Testis (tissue), 3 donors: ENCODE measurements around the gene ZFYVE28. TPM values are rescaled to one million over a fixed set of nuclear protein-coding genes. Genes with fewer than 3 reads are reported as not detected.
A peak's percentile ranks its signal among the peaks of the same experiment; 100 is the strongest.

Experiments
- DNase-seq: peaks from one replicate; pipeline ENCODE4 v3.0.0-alpha.2; 2019
- H3K27ac ChIP-seq, 2 donors: fragments of 200-600 bp; sonication (generic); one replicate each; pipeline ENCODE4 v1.5.1; 2019
- H3K27me3 ChIP-seq: fragments of 200-600 bp; sonication (generic); one replicate; pipeline ENCODE4 v1.5.1; 2019
- H3K36me3 ChIP-seq: fragments of 200-600 bp; sonication (generic); one replicate; pipeline ENCODE4 v1.5.1; 2017; ENCODE audit warnings: low read depth; ENCODE audit errors: missing control alignments
- H3K4me1 ChIP-seq: fragments of 200-600 bp; sonication (generic); one replicate; pipeline ENCODE4 v1.5.1; 2019
- H3K4me3 ChIP-seq, 2 donors: fragments of 200-600 bp; sonication (generic); one replicate each; pipeline ENCODE4 v1.5.1; 2017 to 2019
- H3K9me3 ChIP-seq: fragments of 200-600 bp; sonication (generic); one replicate; pipeline ENCODE4 v1.5.1; 2017
- POLR2A ChIP-seq: fragments of 450-650 bp; IDR thresholded peaks from one replicate; pipeline ENCODE4 v1.6.1; 2017; ENCODE audit warnings: antibody characterized with exemption, mild to moderate bottlenecking, moderate library complexity
- WGBS, 2 donors: methylation state at CpG; one replicate each; pipeline ENCODE4 v1.1.5; 2018; 5-methylcytosine and 5-hydroxymethylcytosine counted together
- intact Hi-C: fragments of 100-400 bp; cut with DNase I; formaldehyde crosslinking; loops from one replicate; pipeline ENCODE4 v1.15.1; 2023; ENCODE audit warnings: low total_unique reads
- polyA plus RNA-seq: library from polyadenylated mRNA; stranded (reverse); fragments of 350-450 nt; fragmentation: Illumina TruSeq; extraction: RNeasy Lipid Tissue Mini Kit (QIAGEN cat#74804); gene quantifications from one replicate; pipeline ENCODE4 v1.2.3, GENCODE V29; 2014; ENCODE audit warnings: low read depth, low replicate concordance; ENCODE audit not compliant: insufficient read depth
- total RNA-seq, 2 donors: library from RNA; depleted of rRNA; stranded (reverse); fragments of >200 nt; gene quantifications; one replicate each; pipeline ENCODE4 v1.2.3, GENCODE V29; 2016
- TF ChIP-seq, protein P1 (sequence below), 3 experiments: fragments of 450-650 bp in 2 of 3; fragments of 200-600 bp in 1 of 3; sonication (generic) in 1 of 3; IDR thresholded peaks; one replicate each; pipeline ENCODE4 v1.5.1; 2016 to 2019; ENCODE audit warnings: antibody characterized with exemption in 3 of 3, mild to moderate bottlenecking in 2 of 3, moderate library complexity in 1 of 3

The ZFYVE28 gene
- total and polyA plus RNA-seq, 3 donors from 2014 or later, result 14.7 to 55.3 (median 40.5) TPM

DNA sequence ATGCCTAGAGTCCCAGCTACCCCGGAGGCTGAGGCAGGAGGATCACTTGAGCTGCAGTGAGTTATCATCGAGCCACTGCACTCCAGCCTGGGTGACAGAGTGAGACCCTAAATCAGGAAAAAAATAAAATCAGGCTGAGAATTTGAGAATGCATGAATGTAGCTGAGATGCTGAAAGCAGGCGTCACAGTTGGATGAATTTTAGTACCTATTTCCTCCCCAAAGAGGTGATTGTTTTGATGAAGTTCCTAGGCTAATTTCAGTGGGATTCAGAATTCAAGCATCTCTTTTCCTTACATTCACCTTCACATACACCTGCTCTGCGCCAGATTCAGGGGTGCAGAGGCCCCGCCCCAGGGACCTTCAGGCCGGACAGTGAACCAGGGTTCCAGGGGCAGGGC lies 3.5 kb upstream of the ZFYVE28 start:
- Histone ChIP-seq H3K27me3 (no peaks in the 10 kb centered on the region), H3K36me3 (no peaks in the 10 kb centered on the region), H3K4me1 (peaks cover 4% of the 10 kb centered on the region), H3K4me3 (no peak overlapping the region), H3K27ac (no peak overlapping the region), H3K9me3 (no peaks in the 10 kb centered on the region)
- intact Hi-C loops, result no loop called here
- 89 to 91% methylated on average over 6 of the region's 6 CpGs for whole genome bisulfite sequencing, 2 donors
- TF ChIP-seq, protein P1, sequence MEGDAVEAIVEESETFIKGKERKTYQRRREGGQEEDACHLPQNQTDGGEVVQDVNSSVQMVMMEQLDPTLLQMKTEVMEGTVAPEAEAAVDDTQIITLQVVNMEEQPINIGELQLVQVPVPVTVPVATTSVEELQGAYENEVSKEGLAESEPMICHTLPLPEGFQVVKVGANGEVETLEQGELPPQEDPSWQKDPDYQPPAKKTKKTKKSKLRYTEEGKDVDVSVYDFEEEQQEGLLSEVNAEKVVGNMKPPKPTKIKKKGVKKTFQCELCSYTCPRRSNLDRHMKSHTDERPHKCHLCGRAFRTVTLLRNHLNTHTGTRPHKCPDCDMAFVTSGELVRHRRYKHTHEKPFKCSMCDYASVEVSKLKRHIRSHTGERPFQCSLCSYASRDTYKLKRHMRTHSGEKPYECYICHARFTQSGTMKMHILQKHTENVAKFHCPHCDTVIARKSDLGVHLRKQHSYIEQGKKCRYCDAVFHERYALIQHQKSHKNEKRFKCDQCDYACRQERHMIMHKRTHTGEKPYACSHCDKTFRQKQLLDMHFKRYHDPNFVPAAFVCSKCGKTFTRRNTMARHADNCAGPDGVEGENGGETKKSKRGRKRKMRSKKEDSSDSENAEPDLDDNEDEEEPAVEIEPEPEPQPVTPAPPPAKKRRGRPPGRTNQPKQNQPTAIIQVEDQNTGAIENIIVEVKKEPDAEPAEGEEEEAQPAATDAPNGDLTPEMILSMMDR (IDR thresholded peaks at IDR 0.05), result no peak
- TF ChIP-seq POLR2A, result no peak
- no peak for DNase-seq

DNA sequence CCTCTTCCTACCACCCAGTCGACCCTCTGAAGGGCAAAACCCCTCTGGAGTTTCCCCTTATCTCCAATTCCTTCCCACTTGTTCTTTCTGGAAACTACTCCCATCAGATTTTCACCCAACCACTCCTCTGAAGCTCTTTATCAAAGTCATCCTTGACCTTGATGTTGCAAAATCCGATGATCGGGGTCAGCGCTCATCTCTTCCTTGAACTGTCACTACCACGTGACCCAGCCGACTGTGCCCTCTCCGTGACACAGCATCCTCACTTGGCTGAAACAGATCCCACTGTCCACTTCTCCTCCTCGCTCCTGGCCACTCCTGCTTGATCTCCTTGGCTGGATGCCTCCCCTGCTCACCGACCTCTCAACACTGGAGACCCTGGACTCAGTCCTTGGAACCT lies 1.4 kb upstream of the ZFYVE28 start:
- intact Hi-C loops, result no loop called here
- peak; percentile 77 for DNase-seq
- H3K4me3 ChIP-seq, result peak overlapping the region in 1 of 2 donors; percentile 51
- no peaks in the 10 kb centered on the region for H3K36me3 ChIP-seq
- H3K27me3 ChIP-seq, result no peaks in the 10 kb centered on the region
- 21 to 24% methylated on average over 9 of the region's 9 CpGs for WGBS, 2 donors
- H3K4me1 ChIP-seq, result peaks cover 10% of the 10 kb centered on the region
- TF ChIP-seq POLR2A, result no peak
- TF ChIP-seq, protein P1 (IDR thresholded peaks at IDR 0.05), result no peak
- H3K27ac ChIP-seq, result no peak overlapping the region
- H3K9me3 ChIP-seq, result no peaks in the 10 kb centered on the region

DNA sequence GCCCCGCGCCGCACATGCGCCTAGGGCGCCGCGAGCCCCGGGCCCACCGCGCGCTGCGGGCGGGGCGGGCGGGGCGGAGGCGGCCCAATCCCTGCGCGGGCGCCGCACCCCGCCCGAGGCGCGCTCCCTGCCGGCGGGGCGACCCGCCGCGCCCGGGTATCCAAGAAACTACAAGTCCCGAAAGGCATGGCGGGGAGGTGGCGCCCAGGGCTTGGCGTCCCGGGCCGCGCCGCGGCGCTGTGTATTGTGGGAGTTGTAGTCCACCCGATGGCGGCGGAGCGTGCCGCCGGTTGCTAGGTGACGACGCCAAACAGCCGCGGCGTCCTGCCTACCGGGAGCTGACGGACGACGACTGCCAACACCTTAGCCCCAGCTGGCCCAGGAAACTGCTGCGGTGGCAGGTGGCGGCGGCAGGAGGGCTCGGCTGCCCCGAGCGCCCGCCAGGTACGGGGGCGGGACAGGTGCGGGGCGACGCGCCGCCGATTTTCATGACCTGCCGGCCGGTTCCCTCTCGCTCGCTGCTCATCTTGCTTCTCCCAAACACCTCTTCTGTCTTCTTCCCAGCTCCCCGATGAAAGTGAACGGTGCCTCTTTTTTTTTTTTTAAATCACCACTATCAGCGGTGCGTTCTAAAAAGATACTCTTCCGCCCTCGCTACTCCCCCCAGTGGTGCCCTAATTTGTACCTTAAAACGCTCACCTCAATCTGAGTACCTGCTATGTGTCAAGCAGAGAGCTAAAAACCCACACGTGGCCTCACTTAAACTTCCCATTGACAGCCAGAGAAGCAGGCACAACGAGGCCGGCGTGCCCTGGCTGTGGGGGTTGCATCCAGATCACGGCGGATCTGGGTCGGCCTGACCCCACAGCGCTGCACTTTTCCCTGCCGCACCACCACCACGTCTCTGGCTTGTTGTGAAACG lies 466 bp upstream of the ZFYVE28 start, which contains the start of gene CFAP99:
Gene CFAP99 (plus strand): TSS at position 306 of the 922 bp plus-strand sequence.
- Histone ChIP-seq H3K4me1 (peaks cover 13% of the 10 kb centered on the region), H3K9me3 (no peaks in the 10 kb centered on the region), H3K36me3 (no peaks in the 10 kb centered on the region), H3K27ac (no peak within 1 kb of the TSS), H3K27me3 (no peaks in the 10 kb centered on the region), H3K4me3 (peak within 1 kb of the TSS; percentile 68)
- DNase-seq, result peak; percentile 98
- 0 to 1% methylated on average over 32 to 53 of the region's 94 CpGs for WGBS, 2 donors
- no peak for TF ChIP-seq POLR2A
- TF ChIP-seq, protein P1 (IDR thresholded peaks at IDR 0.05), result no peak
- intact Hi-C loops, result no loop called here

DNA sequence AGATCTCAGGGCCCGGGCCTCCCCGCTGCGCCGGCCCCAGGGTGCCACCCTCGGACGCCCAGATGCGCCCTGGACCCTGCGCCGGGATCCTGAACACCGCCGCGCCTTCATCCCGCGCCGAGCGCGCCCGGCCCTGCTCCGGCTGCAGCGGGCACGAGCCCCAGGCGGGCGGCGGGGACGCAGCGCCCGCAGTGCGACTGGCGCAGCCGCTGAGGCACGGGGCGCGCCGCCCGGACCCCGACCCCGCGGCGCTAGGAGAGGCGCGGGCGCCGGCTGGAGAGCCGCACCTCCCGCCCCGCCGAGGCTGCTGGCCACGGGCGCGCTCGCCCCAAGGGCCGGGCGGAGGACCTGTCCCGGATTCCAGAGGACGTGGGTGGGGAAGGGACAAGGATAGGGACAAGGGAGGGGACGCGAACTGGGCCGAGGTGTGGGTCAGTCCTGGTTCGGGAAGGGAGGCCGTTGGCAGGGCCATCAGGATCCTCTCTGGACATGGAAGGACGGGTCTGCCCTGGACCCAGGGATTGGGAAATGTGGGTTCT lies 1.1 kb downstream of the ZFYVE28 start:
- Histone ChIP-seq H3K27me3 (no peaks in the 10 kb centered on the region), H3K4me1 (peaks cover 28% of the 10 kb centered on the region), H3K27ac (peak overlapping the region in 1 of 2 donors; percentile 46), H3K4me3 (peak overlapping the region; percentile 68), H3K36me3 (no peaks in the 10 kb centered on the region), H3K9me3 (no peaks in the 10 kb centered on the region)
- TF ChIP-seq, protein P1 (IDR thresholded peaks at IDR 0.05), result no peak
- no peak for TF ChIP-seq POLR2A
- DNase-seq, result no peak
- 0 to 1% methylated on average over 8 of the region's 61 CpGs for WGBS, 2 donors
- intact Hi-C loops, result no loop called here
